ENCODE measurements around the gene UBE2QL1.

UBE2QL1 gene

DNA sequence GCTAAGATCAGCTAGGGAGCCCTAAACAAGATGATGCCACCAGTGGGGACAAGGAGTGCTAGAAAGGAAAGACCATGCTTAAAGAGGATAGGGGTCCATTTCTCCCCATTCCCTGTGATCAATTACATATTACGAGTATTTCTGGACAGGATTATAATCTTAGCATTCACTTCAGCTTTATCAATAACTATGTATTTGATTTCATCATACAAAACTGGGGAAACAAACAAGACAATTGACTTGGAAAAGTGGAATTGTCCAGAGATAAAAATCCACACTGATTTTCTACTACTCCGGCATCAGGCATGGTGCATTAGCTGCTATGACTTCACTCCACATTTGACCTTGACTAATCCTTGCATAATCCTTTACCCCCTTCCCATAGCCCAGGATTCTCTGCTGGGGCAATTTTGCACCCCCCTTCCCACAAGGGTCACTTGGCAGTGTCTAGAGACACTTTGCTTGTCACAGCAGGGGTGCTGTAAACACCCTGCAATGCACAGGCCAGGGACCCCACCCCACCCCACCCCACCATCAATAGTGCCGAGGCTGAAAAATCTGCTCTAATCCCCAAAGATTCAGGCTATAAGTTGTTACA, 29.9 kb upstream of the UBE2QL1 start:
- H3K4me1 ChIP-seq (ENCODE audit: insufficient read depth, insufficient read length), result no peaks in the 10 kb centered on the region
- no peaks in the 10 kb centered on the region for H3K27me3 ChIP-seq (ENCODE audit: insufficient read depth, insufficient read length)
- no peak for DNase-seq (ENCODE audit: low read depth, low spot score)
- no peak for TF ChIP-seq SUZ12 (IDR thresholded peaks at IDR 0.05; ENCODE audit: extremely low read depth, insufficient read depth, insufficient read length)
- no peak for TF ChIP-seq ZNF274 (IDR thresholded peaks at IDR 0.05; ENCODE audit: low read depth, low read length)
- TF ChIP-seq YY1 (IDR thresholded peaks at IDR 0.05; ENCODE audit: insufficient read depth, insufficient read length), result no peak
- no peak overlapping the region for H3K9ac ChIP-seq (ENCODE audit: insufficient read length, low read depth)
- no peak overlapping the region for H3K4me3 ChIP-seq (ENCODE audit: insufficient read length, low read depth)
- no peaks in the 10 kb centered on the region for H3K36me3 ChIP-seq (ENCODE audit: insufficient read depth, insufficient read length, low read length)
- no peaks in the 10 kb centered on the region for H3K9me3 ChIP-seq (ENCODE audit: insufficient read depth, low read length)

- Histone ChIP-seq H3K9me3 (ENCODE audit: insufficient read depth, low read length) (no peaks in the 10 kb centered on the region), H3K27me3 (ENCODE audit: insufficient read depth, insufficient read length) (no peaks in the 10 kb centered on the region), H3K9ac (ENCODE audit: insufficient read length, low read depth) (no peak overlapping the region), H3K4me3 (ENCODE audit: insufficient read length, low read depth) (no peak overlapping the region), H3K4me1 (ENCODE audit: insufficient read depth, insufficient read length) (no peaks in the 10 kb centered on the region), H3K36me3 (ENCODE audit: insufficient read depth, insufficient read length, low read length) (no peaks in the 10 kb centered on the region)
- DNase-seq (ENCODE audit: low read depth, low spot score), result no peak
- TF ChIP-seq SUZ12 (IDR thresholded peaks at IDR 0.05; ENCODE audit: extremely low read depth, insufficient read depth, insufficient read length), result no peak
- no peak for TF ChIP-seq YY1 (IDR thresholded peaks at IDR 0.05; ENCODE audit: insufficient read depth, insufficient read length)
- no peak for TF ChIP-seq ZNF274 (IDR thresholded peaks at IDR 0.05; ENCODE audit: low read depth, low read length)
These were observed 29.3 kb upstream of the UBE2QL1 start for GRCh38 chr5:6419340-6419852.

DNA sequence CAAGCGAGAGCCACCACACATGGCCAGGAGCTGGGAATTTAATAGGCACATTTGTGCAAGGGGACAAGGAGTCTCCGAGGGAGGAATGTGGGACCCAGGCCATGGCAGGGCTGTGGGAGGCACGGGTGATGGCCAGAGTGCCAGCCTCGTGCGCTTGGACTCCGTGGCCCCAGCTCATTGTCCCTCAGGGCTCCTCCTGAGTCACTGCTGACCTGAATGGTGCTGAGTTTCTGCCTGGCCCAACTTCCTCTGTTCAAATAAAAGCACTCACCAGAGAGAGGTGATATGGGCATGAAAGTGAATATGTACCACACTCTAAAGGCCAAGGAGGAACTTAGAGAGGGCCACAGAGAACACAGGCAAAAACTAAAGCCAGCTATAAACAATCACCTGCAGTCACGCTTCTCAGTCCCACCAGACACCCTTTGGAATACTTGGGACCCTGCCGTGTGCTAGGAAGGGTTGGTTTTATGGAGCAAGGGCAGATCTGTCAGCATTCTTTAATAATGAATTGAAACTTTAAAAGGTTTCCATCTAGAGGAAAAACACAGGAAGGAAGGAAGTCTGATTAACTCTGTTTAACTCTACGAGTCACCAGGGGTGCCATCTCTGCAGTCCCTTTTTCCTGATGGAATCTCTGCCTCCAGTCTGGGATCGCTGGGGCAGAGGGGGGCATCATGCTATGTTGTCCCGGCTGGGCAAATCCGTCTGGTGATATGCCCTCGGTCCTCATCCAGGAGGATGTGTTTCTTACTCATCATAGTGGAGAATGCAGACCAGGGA, 25.1 kb upstream of the UBE2QL1 start:
- DNase-seq (ENCODE audit: low read depth, low spot score), result no peak
- H3K4me3 ChIP-seq (ENCODE audit: insufficient read length, low read depth), result no peak overlapping the region
- no peak overlapping the region for H3K9ac ChIP-seq (ENCODE audit: insufficient read length, low read depth)
- H3K9me3 ChIP-seq (ENCODE audit: insufficient read depth, low read length), result no peaks in the 10 kb centered on the region
- H3K36me3 ChIP-seq (ENCODE audit: insufficient read depth, insufficient read length, low read length), result no peaks in the 10 kb centered on the region
- no peaks in the 10 kb centered on the region for H3K4me1 ChIP-seq (ENCODE audit: insufficient read depth, insufficient read length)
- no peaks in the 10 kb centered on the region for H3K27me3 ChIP-seq (ENCODE audit: insufficient read depth, insufficient read length)
- no peak for TF ChIP-seq ZNF274 (IDR thresholded peaks at IDR 0.05; ENCODE audit: low read depth, low read length)
- TF ChIP-seq SUZ12 (IDR thresholded peaks at IDR 0.05; ENCODE audit: extremely low read depth, insufficient read depth, insufficient read length), result no peak
- TF ChIP-seq YY1 (IDR thresholded peaks at IDR 0.05; ENCODE audit: insufficient read depth, insufficient read length), result no peak

DNA sequence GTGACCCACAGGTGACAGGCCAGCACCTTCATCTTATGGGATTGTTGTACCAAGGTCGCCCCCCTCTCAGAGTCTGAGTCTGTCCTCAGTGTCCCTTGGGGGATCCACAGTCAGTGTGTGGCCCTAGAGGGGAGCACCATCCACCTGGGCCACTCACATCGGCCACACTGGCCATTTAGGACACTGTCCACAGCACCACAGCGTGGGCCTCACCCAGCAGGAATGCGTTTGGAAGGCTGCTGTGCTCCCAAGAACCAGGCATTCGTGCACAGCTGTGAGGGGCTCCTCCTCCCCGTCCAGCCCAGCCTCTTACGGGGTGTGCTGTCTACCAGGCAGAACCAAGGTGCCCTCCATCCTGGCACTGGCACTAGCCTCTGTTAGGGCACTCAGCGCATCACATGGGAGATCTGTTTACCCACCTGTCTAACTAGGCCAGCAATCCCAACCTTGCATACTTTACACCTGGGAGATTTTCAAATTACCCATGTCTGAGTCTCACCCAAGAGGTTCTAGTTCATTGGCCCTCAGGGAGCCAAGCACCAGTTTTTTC, 24.5 kb upstream of the UBE2QL1 start:
- Histone ChIP-seq H3K36me3 (ENCODE audit: insufficient read depth, insufficient read length, low read length) (no peaks in the 10 kb centered on the region), H3K27me3 (ENCODE audit: insufficient read depth, insufficient read length) (no peaks in the 10 kb centered on the region), H3K9me3 (ENCODE audit: insufficient read depth, low read length) (no peaks in the 10 kb centered on the region), H3K9ac (ENCODE audit: insufficient read length, low read depth) (no peak overlapping the region), H3K4me1 (ENCODE audit: insufficient read depth, insufficient read length) (no peaks in the 10 kb centered on the region), H3K4me3 (ENCODE audit: insufficient read length, low read depth) (no peak overlapping the region)
- no peak for DNase-seq (ENCODE audit: low read depth, low spot score)
- TF ChIP-seq ZNF274 (IDR thresholded peaks at IDR 0.05; ENCODE audit: low read depth, low read length), result no peak
- no peak for TF ChIP-seq SUZ12 (IDR thresholded peaks at IDR 0.05; ENCODE audit: extremely low read depth, insufficient read depth, insufficient read length)
- TF ChIP-seq YY1 (IDR thresholded peaks at IDR 0.05; ENCODE audit: insufficient read depth, insufficient read length), result no peak

- Histone ChIP-seq H3K4me1 (ENCODE audit: insufficient read depth, insufficient read length) (no peaks in the 10 kb centered on the region), H3K4me3 (ENCODE audit: insufficient read length, low read depth) (no peak overlapping the region), H3K9me3 (ENCODE audit: insufficient read depth, low read length) (no peaks in the 10 kb centered on the region), H3K36me3 (ENCODE audit: insufficient read depth, insufficient read length, low read length) (no peaks in the 10 kb centered on the region), H3K9ac (ENCODE audit: insufficient read length, low read depth) (no peak overlapping the region), H3K27me3 (ENCODE audit: insufficient read depth, insufficient read length) (no peaks in the 10 kb centered on the region)
- no peak for DNase-seq (ENCODE audit: low read depth, low spot score)
- TF ChIP-seq SUZ12 (IDR thresholded peaks at IDR 0.05; ENCODE audit: extremely low read depth, insufficient read depth, insufficient read length) (no peak), ZNF274 (IDR thresholded peaks at IDR 0.05; ENCODE audit: low read depth, low read length) (no peak), YY1 (IDR thresholded peaks at IDR 0.05; ENCODE audit: insufficient read depth, insufficient read length) (no peak)
These were observed 24.0 kb upstream of the UBE2QL1 start for GRCh38 chr5:6424700-6425099.

- Histone ChIP-seq H3K9ac (ENCODE audit: insufficient read length, low read depth) (no peak overlapping the region), H3K9me3 (ENCODE audit: insufficient read depth, low read length) (no peaks in the 10 kb centered on the region), H3K4me3 (ENCODE audit: insufficient read length, low read depth) (no peak overlapping the region), H3K27me3 (ENCODE audit: insufficient read depth, insufficient read length) (no peaks in the 10 kb centered on the region), H3K4me1 (ENCODE audit: insufficient read depth, insufficient read length) (no peaks in the 10 kb centered on the region), H3K36me3 (ENCODE audit: insufficient read depth, insufficient read length, low read length) (no peaks in the 10 kb centered on the region)
- DNase-seq (ENCODE audit: low read depth, low spot score), result no peak
- no peak for TF ChIP-seq YY1 (IDR thresholded peaks at IDR 0.05; ENCODE audit: insufficient read depth, insufficient read length)
These were observed 21.0 kb upstream of the UBE2QL1 start for GRCh38 chr5:6427694-6428093.

DNA sequence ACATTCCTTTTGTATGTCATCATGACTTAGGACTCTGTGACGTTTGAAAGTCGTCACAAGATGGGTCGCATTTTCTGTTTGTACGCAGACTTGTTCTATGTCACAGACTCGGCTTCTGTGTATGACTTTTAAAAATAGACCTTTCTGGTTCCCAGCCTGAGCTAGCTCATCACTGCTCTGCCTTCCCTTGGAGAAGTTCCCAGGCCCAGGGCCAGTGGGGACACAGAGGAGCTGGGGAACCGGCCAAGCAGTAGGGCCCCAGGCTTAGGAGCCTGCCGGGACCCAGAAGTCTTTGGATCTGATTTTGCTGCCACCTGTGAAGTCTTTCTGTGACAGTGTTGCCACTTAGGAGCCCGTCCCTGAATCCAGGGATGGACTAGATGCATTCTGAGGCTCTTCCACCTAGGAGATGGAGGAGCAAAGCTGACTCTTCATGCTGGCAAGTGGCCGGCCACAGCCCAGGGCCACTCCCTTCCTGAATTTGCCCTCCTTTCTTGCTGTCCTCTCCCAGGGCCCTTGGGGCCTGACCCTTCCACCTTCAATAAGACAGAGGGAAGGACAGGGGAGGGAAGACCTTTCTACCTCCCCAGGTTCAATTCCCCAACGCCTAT, 18.1 kb upstream of the UBE2QL1 start:
- Histone ChIP-seq H3K36me3 (ENCODE audit: insufficient read depth, insufficient read length, low read length) (no peaks in the 10 kb centered on the region), H3K27me3 (ENCODE audit: insufficient read depth, insufficient read length) (no peaks in the 10 kb centered on the region), H3K9ac (ENCODE audit: insufficient read length, low read depth) (no peak overlapping the region), H3K4me1 (ENCODE audit: insufficient read depth, insufficient read length) (no peaks in the 10 kb centered on the region), H3K4me3 (ENCODE audit: insufficient read length, low read depth) (no peak overlapping the region), H3K9me3 (ENCODE audit: insufficient read depth, low read length) (no peaks in the 10 kb centered on the region)
- TF ChIP-seq SUZ12 (IDR thresholded peaks at IDR 0.05; ENCODE audit: extremely low read depth, insufficient read depth, insufficient read length), result no peak
- TF ChIP-seq YY1 (IDR thresholded peaks at IDR 0.05; ENCODE audit: insufficient read depth, insufficient read length), result no peak
- no peak for TF ChIP-seq ZNF274 (IDR thresholded peaks at IDR 0.05; ENCODE audit: low read depth, low read length)
- no peak for DNase-seq (ENCODE audit: low read depth, low spot score)

Measured in NT2/D1 (cell line).